Endothelial cell (in vitro differentiated cells): ENCODE measurements around the gene KTN1. TPM values are rescaled to one million over a fixed set of nuclear protein-coding genes. Genes with fewer than 3 reads are reported as not detected.

Source experiments
- DNase-seq: peaks from one replicate; pipeline ENCODE4 v3.0.0; 2021; ENCODE audit warnings: low spot score
- H3K27ac Mint-ChIP-seq: one replicate; pipeline ENCODE4 v1.8.0; 2021; ENCODE audit warnings: mixed read lengths, inconsistent platforms; ENCODE audit not compliant: unreplicated experiment
- H3K27me3 Mint-ChIP-seq: one replicate; pipeline ENCODE4 v1.8.0; 2021; ENCODE audit warnings: mild to moderate bottlenecking, moderate library complexity, mixed read lengths, inconsistent platforms; ENCODE audit not compliant: unreplicated experiment
- H3K36me3 Mint-ChIP-seq: one replicate; pipeline ENCODE4 v1.8.0; 2021; ENCODE audit warnings: mild to moderate bottlenecking, low read depth, mixed read lengths, inconsistent platforms; ENCODE audit not compliant: unreplicated experiment
- H3K4me1 Mint-ChIP-seq: one replicate; pipeline ENCODE4 v1.8.0; 2021; ENCODE audit warnings: mild to moderate bottlenecking, mixed read lengths, inconsistent platforms; ENCODE audit not compliant: unreplicated experiment
- H3K4me3 Mint-ChIP-seq: one replicate; pipeline ENCODE4 v1.8.0; 2021; ENCODE audit warnings: mild to moderate bottlenecking, mixed read lengths, inconsistent platforms; ENCODE audit not compliant: unreplicated experiment
- H3K9me3 Mint-ChIP-seq: one replicate; pipeline ENCODE4 v1.8.0; 2021; ENCODE audit warnings: mixed read lengths, inconsistent platforms; ENCODE audit not compliant: unreplicated experiment
- CTCF ChIP-seq: fragments of 200-600 bp; sonication (generic); IDR thresholded peaks from one replicate; pipeline ENCODE4 v1.5.0; 2021; ENCODE audit warnings: antibody characterized with exemption; ENCODE audit not compliant: unreplicated experiment
- total RNA-seq: library from RNA; stranded (reverse); fragmentation: NEBNext Ultra II Directional; extraction: Animal tissue kit (Norgen Biotek cat#: 25700); gene quantifications from one replicate; pipeline ENCODE4 v1.2.1, GENCODE V29; 2021; ENCODE audit not compliant: unreplicated experiment

Gene KTN1
- total RNA-seq, 1 donor from 2014 or later = 220 TPM

GRCh38 chr14:55545779-55546178, 34.2 kb upstream of the KTN1 start:
- Mint-ChIP-seq H3K4me1 (no peaks in the 10 kb centered on the region), H3K27ac (no peak overlapping the region), H3K9me3 (no peaks in the 10 kb centered on the region), H3K27me3 (no peaks in the 10 kb centered on the region), H3K4me3 (no peak overlapping the region), H3K36me3 (no peaks in the 10 kb centered on the region)
- DNase-seq = no peak
- no peak for TF ChIP-seq CTCF

- Mint-ChIP-seq H3K27ac (no peak overlapping the region), H3K4me3 (no peak overlapping the region), H3K36me3 (no peaks in the 10 kb centered on the region), H3K9me3 (no peaks in the 10 kb centered on the region), H3K4me1 (no peaks in the 10 kb centered on the region), H3K27me3 (no peaks in the 10 kb centered on the region)
- no peak for TF ChIP-seq CTCF
- no peak for DNase-seq
Measured at GRCh38 chr14:55546212-55546874, 33.7 kb upstream of the KTN1 start.

GRCh38 chr14:55547650-55548315, 32.2 kb upstream of the KTN1 start:
- H3K4me1 Mint-ChIP-seq = no peaks in the 10 kb centered on the region
- no peak overlapping the region for H3K4me3 Mint-ChIP-seq

GRCh38 chr14:55553791-55554190, 26.2 kb upstream of the KTN1 start:
- Mint-ChIP-seq H3K4me3 (no peak overlapping the region), H3K4me1 (no peaks in the 10 kb centered on the region), H3K27me3 (peaks cover 1% of the 10 kb centered on the region), H3K27ac (no peak overlapping the region), H3K9me3 (no peaks in the 10 kb centered on the region), H3K36me3 (no peaks in the 10 kb centered on the region)
- DNase-seq = no peak
- no peak for TF ChIP-seq CTCF

More at GRCh38 chr14:55547650-55548315, 32.2 kb upstream of the KTN1 start:
- H3K27me3 Mint-ChIP-seq = no peaks in the 10 kb centered on the region
- H3K27ac Mint-ChIP-seq = no peak overlapping the region
- H3K9me3 Mint-ChIP-seq = no peaks in the 10 kb centered on the region
- TF ChIP-seq CTCF = no peak
- no peaks in the 10 kb centered on the region for H3K36me3 Mint-ChIP-seq
- DNase-seq = no peak

- TF ChIP-seq CTCF = no peak
- Mint-ChIP-seq H3K4me3 (no peak overlapping the region), H3K36me3 (no peaks in the 10 kb centered on the region), H3K27ac (no peak overlapping the region), H3K27me3 (peaks cover 1% of the 10 kb centered on the region), H3K4me1 (no peaks in the 10 kb centered on the region), H3K9me3 (no peaks in the 10 kb centered on the region)
- no peak for DNase-seq
Measured at GRCh38 chr14:55556929-55557623, 22.9 kb upstream of the KTN1 start.
